ENCODE results near the gene TMTC2.
"Not testable (repeated sequence)": the region's sequence is repeated elsewhere in the genome, so short reads cannot be mapped to it uniquely, and the experiment has no call there.

Gene TMTC2

DNA sequence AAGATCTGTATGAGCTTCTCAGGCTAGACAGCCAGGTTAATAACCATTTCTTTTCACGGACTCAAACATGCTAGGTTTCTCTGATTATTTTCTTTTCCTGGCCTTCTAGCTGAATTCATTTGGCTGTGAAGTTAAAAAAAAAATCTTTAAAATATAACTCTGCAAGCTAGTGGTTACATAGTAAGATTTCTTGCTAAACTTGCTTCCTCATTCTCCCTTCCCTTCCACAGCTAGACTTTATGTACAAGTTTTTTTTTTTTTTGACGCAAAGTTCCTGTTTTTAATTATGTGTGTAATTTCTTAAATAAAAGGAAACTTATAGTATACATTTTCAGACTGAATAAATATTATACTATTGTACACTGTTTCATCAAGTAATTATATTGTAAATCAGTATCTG lies 145.4 kb downstream of the TMTC2 start:
- no peak for ATAC-seq
- no peaks in the 10 kb centered on the region for H3K4me1 Mint-ChIP-seq

GRCh38 chr12:82832981-82833380 lies 146.3 kb downstream of the TMTC2 start:
- no peak for DNase-seq
- no peak overlapping the region for H3K4me3 Mint-ChIP-seq
- H3K27me3 Mint-ChIP-seq: no peaks in the 10 kb centered on the region
- ATAC-seq: no peak
- H3K27ac Mint-ChIP-seq: no peak overlapping the region
- no peaks in the 10 kb centered on the region for H3K4me1 Mint-ChIP-seq
- no peaks in the 10 kb centered on the region for H3K9me3 Mint-ChIP-seq

More for the DNA sequence above, 145.4 kb downstream of the TMTC2 start:
- Mint-ChIP-seq H3K9me3 (no peaks in the 10 kb centered on the region), H3K27me3 (no peaks in the 10 kb centered on the region), H3K4me3 (no peak overlapping the region), H3K27ac (no peak overlapping the region)
- DNase-seq: no peak

DNA sequence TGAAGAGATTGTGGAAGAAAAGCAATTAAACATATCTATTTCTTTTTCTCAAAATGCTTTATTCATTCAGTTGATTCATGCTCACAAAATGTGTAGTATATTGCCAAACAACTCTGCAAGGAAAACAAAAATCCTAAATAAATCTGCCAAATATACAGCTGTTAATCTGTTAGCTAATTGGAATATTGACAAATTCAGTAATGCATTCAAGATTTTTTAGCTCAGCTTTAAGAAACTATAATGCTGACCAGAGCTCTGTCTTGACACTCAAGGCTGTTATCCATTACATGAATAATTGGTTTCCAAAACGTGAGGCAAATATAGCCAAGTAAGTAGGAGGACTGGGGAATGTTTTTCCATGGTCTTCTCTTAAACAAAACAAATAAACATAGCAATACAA lies 146.8 kb downstream of the TMTC2 start:
- Mint-ChIP-seq H3K4me1 (no peaks in the 10 kb centered on the region), H3K9me3 (no peaks in the 10 kb centered on the region), H3K27me3 (no peaks in the 10 kb centered on the region), H3K4me3 (no peak overlapping the region), H3K27ac (no peak overlapping the region)
- ATAC-seq: no peak
- no peak for DNase-seq

DNA sequence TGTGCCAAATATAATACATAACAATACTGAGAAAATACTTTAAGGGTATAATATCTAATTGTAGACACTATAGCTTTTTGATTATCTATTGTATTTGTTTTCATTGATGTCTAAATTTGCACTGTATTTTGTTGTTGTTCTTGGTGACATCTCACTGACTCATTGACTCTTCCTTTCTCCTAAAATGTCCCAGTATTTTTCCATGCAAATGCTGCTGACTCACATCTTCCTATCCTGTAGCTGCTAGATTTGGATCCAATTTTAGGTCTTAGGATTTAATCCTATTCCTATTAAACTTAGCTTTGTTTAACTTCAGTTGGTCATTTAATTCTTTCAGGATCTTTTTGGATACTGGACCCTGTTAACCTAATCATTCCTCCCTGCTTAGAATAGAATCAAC lies 148.5 kb downstream of the TMTC2 start:
- Mint-ChIP-seq H3K4me3 (no peak overlapping the region), H3K4me1 (no peaks in the 10 kb centered on the region), H3K27ac (no peak overlapping the region), H3K27me3 (no peaks in the 10 kb centered on the region), H3K9me3 (no peaks in the 10 kb centered on the region)
- ATAC-seq (no peak), DNase-seq (no peak)

DNA sequence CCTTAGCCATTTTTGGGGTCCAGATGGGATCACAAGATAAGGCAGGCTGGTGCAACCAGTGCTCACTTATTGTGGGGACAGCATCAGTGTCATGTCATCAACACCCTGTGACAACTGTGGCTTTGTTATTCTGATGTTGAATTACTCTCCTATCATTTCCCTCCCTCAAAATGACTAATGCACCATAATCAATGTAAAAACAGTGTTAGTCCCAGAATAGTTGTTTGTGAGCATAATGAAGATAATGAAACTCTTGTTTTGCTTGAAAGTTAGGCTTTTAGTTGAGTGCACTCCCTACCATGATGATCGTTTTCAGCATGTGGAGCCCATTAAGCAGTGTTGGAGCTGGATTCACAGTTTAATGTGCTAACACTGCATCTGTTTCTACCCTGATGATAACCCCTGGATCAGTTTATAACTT lies 151.4 kb downstream of the TMTC2 start:
- DNase-seq: no peak

DNA sequence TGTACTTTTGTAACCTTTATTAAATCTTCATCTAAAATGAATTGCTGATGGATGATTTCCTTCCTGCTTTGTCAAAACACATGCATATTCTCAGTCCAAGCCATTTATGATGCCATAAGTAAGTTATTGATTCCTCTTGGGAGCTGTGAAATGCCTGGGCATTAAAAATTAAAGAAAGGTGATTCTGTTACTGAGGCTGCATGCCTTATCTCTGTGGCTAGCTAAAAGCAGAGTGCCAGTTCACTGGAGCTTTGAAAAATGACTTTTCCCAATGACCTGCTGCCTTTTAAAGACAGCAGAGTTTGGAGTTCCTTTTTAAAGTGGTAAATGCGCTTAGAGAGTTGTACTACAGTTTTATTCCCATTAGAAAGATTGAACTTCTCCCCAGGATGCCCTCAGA lies 152.1 kb downstream of the TMTC2 start:
- ATAC-seq (no peak), DNase-seq (no peak)
- Mint-ChIP-seq H3K4me1 (no peaks in the 10 kb centered on the region), H3K9me3 (no peaks in the 10 kb centered on the region), H3K27ac (no peak overlapping the region), H3K4me3 (no peak overlapping the region), H3K27me3 (no peaks in the 10 kb centered on the region)

More for the DNA sequence above, 151.4 kb downstream of the TMTC2 start:
- Mint-ChIP-seq H3K27me3 (no peaks in the 10 kb centered on the region), H3K27ac (no peak overlapping the region), H3K4me1 (no peaks in the 10 kb centered on the region), H3K9me3 (no peaks in the 10 kb centered on the region), H3K4me3 (no peak overlapping the region)
- no peak for ATAC-seq

DNA sequence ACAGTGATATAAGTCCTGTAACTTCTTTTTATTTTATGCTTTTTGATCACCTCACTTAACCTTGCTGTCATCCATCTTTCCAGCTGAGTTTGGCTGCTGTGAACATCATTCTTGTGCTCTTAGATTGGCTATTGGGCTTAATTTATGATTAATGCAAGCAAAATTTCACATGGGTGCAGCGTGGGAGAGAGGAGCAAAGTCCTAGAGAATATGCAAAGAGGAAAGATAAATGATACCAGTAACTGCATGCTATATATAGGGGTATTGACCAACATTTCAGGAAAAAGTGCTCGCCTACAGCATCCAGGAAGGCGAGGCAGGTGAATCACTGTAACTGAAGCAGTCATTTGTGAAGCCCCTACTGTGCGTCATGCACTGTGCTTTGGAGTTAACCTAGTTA lies 153.1 kb downstream of the TMTC2 start:
- H3K4me1 Mint-ChIP-seq: no peaks in the 10 kb centered on the region
- ATAC-seq: no peak
- no peaks in the 10 kb centered on the region for H3K27me3 Mint-ChIP-seq
- H3K9me3 Mint-ChIP-seq: no peaks in the 10 kb centered on the region
- DNase-seq: no peak
- no peak overlapping the region for H3K4me3 Mint-ChIP-seq
- H3K27ac Mint-ChIP-seq: no peak overlapping the region

DNA sequence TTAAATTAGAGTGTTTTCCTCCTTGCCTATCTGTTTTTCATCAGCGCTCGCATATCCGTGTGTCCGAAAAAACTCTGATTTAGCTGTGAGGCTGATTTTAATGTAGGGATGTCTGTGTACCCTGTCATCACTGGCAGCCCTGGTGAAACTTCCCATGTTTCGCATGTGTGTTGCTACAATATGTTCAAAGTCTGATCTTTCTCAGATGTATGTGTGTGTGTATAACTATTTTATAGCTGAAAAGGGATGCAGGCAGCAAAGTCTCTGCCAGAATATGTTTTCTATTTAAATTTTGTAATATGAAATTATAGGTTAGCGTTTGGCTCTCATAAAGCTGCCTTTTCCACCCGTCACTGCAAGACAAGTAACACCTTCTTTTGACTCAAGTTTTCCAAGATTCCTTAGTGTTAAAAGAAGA lies 154.8 kb downstream of the TMTC2 start:
- no peak overlapping the region for H3K27ac Mint-ChIP-seq
- no peak for DNase-seq
- H3K4me1 Mint-ChIP-seq: no peaks in the 10 kb centered on the region
- no peaks in the 10 kb centered on the region for H3K9me3 Mint-ChIP-seq
- no peak for ATAC-seq
- no peaks in the 10 kb centered on the region for H3K27me3 Mint-ChIP-seq
- no peak overlapping the region for H3K4me3 Mint-ChIP-seq

- ATAC-seq: no peak
- Mint-ChIP-seq H3K9me3 (no peaks in the 10 kb centered on the region), H3K4me3 (no peak overlapping the region), H3K4me1 (no peaks in the 10 kb centered on the region), H3K27ac (no peak overlapping the region), H3K27me3 (no peaks in the 10 kb centered on the region)
- DNase-seq: no peak
Observed at GRCh38 chr12:82842480-82842879, 155.8 kb downstream of the TMTC2 start.

- ATAC-seq, H3K9me3 Mint-ChIP-seq, DNase-seq, H3K4me1 Mint-ChIP-seq, H3K4me3 Mint-ChIP-seq, H3K27me3 Mint-ChIP-seq, H3K27ac Mint-ChIP-seq: not testable (repeated sequence)
Observed at GRCh38 chr12:82845076-82845475, 158.4 kb downstream of the TMTC2 start.

- DNase-seq: no peak
- no peaks in the 10 kb centered on the region for H3K27me3 Mint-ChIP-seq
- H3K27ac Mint-ChIP-seq: no peak overlapping the region
Observed at GRCh38 chr12:82848845-82849244, 162.1 kb downstream of the TMTC2 start.

DNA sequence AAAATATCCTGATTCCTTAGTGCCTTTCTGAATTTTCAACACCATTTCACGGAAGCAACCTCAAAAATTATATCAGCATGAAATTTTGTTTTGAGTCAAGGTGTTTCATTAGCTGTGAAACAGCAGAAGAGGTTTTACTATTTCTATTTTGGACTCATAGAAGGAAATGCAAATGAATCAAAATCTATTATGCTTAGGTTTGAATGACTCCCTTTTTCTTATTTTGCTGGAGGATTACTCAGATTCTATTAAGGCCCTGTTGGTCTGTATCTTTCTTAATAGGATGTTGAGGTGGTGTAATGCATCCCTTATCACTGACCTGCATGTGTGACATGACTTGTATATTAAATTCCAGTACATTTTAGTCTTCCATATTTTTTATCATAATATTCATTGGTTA lies 165.8 kb downstream of the TMTC2 start:
- Mint-ChIP-seq H3K9me3 (no peaks in the 10 kb centered on the region), H3K4me1 (no peaks in the 10 kb centered on the region), H3K27ac (no peak overlapping the region), H3K4me3 (no peak overlapping the region), H3K27me3 (no peaks in the 10 kb centered on the region)
- DNase-seq (no peak), ATAC-seq (no peak)

More at GRCh38 chr12:82848845-82849244, 162.1 kb downstream of the TMTC2 start:
- no peak overlapping the region for H3K4me3 Mint-ChIP-seq
- H3K9me3 Mint-ChIP-seq: no peaks in the 10 kb centered on the region
- H3K4me1 Mint-ChIP-seq: no peaks in the 10 kb centered on the region
- no peak for ATAC-seq

GRCh38 chr12:82855872-82856271 lies 169.2 kb downstream of the TMTC2 start:
- Mint-ChIP-seq H3K27ac (no peak overlapping the region), H3K9me3 (no peaks in the 10 kb centered on the region), H3K4me1 (no peaks in the 10 kb centered on the region), H3K4me3 (no peak overlapping the region), H3K27me3 (no peaks in the 10 kb centered on the region)
- DNase-seq (no peak), ATAC-seq (no peak)

- H3K27ac Mint-ChIP-seq: no peak overlapping the region
- no peaks in the 10 kb centered on the region for H3K4me1 Mint-ChIP-seq
- H3K9me3 Mint-ChIP-seq: no peaks in the 10 kb centered on the region
- H3K4me3 Mint-ChIP-seq: no peak overlapping the region
- no peak for ATAC-seq
- no peak for DNase-seq
- H3K27me3 Mint-ChIP-seq: no peaks in the 10 kb centered on the region
Observed at GRCh38 chr12:82857276-82857675, 170.6 kb downstream of the TMTC2 start.

DNA sequence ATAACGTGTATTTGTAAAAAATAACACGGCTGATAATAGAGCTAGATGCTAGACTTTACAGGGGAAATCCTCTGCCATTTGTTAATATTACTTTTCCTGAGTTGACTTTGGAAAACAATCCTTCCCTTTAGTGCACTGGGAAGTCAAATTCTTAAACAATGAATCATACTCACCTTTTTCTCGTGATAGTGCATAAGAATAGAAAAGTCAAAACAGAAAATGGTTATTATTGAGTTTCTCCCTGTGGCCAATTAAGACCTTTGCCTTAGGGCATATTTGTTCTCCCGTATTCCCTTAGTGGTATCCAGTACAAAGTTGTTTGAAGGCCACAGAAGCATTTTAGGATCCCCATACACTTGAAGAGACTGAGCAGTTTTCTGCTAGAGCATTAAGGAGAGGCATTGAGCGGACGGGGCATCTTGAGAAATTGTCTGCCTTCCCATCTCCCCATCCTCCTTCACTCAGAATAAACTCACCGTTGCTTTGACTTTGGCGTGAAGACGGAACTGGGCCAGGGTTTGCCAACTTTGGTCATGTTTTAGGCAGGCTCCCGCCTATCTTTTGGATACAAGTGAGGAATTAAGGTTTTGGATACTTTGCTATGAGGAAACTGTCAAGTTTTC lies 171.3 kb downstream of the TMTC2 start:
- ATAC-seq (no peak), DNase-seq (no peak)
- H3K4me3 Mint-ChIP-seq: no peak overlapping the region
- H3K27ac Mint-ChIP-seq: no peak overlapping the region
- H3K9me3 Mint-ChIP-seq: no peaks in the 10 kb centered on the region
- H3K27me3 Mint-ChIP-seq: no peaks in the 10 kb centered on the region
- H3K4me1 Mint-ChIP-seq: no peaks in the 10 kb centered on the region

GRCh38 chr12:82858534-82858917 lies 171.8 kb downstream of the TMTC2 start:
- Mint-ChIP-seq H3K9me3 (peaks cover 0 to under 1% of the 10 kb centered on the region in 2 donors), H3K4me3 (no peak overlapping the region), H3K27me3 (no peaks in the 10 kb centered on the region), H3K4me1 (no peaks in the 10 kb centered on the region), H3K27ac (no peak overlapping the region)
- DNase-seq (no peak), ATAC-seq (no peak)
